Activated T-helper 2 cell treated with anti-CD3 and anti-CD28 coated beads, Interferon-gamma antibody, Interleukin-2, Interleukin-4, amounts not matched to agents 10 μg/mL and 5 μg/mL and 100 μg/mL, durations not matched to agents 14 hours and 24 hours and 36 hours (primary cell): ENCODE measurements around the gene EIF4EBP2. TPM values are rescaled to one million over a fixed set of nuclear protein-coding genes. Genes with fewer than 3 reads are reported as not detected.

Experiments
- DNase-seq: peaks from one replicate; pipeline ENCODE4 v3.0.0; 2021; ENCODE audit warnings: low spot score
- H3K27ac Mint-ChIP-seq: one replicate; pipeline ENCODE4 v1.8.0; 2021; ENCODE audit warnings: mixed read lengths
- H3K27me3 Mint-ChIP-seq: one replicate; pipeline ENCODE4 v1.8.0; 2021; ENCODE audit warnings: low read depth, mixed read lengths
- H3K36me3 Mint-ChIP-seq: one replicate; pipeline ENCODE4 v1.8.0; 2021; ENCODE audit warnings: low read depth, mixed read lengths
- H3K4me1 Mint-ChIP-seq: one replicate; pipeline ENCODE4 v1.8.0; 2021; ENCODE audit warnings: low read depth, mixed read lengths
- H3K4me3 Mint-ChIP-seq: one replicate; pipeline ENCODE4 v1.8.0; 2021; ENCODE audit warnings: low read depth, mild to moderate bottlenecking, moderate library complexity, mixed read lengths
- H3K9me3 Mint-ChIP-seq: one replicate; pipeline ENCODE4 v1.8.0; 2021; ENCODE audit warnings: mixed read lengths
- intact Hi-C: fragments of 100-400 bp; cut with micrococcal nuclease; formaldehyde crosslinking; loops from one replicate; pipeline ENCODE4 v1.15.1; 2023
- total RNA-seq: library from RNA; stranded (reverse); gene quantifications from 2 replicates; pipeline ENCODE4 v1.2.3, GENCODE V29; 2022

EIF4EBP2 gene
- total RNA-seq, 1 donor from 2014 or later, result 39.5 TPM

DNA sequence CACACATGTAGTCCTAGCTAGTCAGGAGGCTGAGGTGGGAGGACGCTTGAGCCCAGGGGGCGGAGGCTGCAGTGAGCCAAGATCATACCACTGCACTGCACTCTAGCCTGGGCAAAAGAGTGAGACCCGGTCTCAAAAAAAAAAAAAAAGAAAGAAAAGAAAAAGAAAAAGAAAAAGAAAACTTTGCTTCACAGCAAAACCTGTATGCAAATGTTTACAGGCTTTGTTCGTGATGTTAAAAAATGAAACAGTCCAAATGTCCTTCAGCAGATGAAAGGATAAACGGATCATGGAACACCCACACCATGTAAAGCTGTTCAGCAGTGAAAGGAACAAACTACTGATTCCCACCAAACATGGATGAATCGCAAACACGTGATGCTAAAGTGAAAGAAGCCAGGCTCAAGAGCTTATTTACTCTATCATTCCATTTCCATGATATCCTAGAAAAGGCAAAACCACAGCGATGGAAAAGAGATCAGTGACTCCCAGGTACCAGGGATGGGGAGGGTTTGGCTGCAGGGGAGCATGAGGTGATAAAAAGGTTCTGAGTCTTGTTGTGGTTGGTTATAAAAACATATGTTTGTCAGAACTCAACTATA, 36.6 kb upstream of the EIF4EBP2 start:
- Mint-ChIP-seq H3K4me3 (no peak overlapping the region), H3K9me3 (no peaks in the 10 kb centered on the region), H3K36me3 (peaks cover 2% of the 10 kb centered on the region), H3K4me1 (peaks cover 8% of the 10 kb centered on the region), H3K27ac (no peak overlapping the region), H3K27me3 (no peaks in the 10 kb centered on the region)
- DNase-seq, result no peak
- intact Hi-C loops, result no loop called here

DNA sequence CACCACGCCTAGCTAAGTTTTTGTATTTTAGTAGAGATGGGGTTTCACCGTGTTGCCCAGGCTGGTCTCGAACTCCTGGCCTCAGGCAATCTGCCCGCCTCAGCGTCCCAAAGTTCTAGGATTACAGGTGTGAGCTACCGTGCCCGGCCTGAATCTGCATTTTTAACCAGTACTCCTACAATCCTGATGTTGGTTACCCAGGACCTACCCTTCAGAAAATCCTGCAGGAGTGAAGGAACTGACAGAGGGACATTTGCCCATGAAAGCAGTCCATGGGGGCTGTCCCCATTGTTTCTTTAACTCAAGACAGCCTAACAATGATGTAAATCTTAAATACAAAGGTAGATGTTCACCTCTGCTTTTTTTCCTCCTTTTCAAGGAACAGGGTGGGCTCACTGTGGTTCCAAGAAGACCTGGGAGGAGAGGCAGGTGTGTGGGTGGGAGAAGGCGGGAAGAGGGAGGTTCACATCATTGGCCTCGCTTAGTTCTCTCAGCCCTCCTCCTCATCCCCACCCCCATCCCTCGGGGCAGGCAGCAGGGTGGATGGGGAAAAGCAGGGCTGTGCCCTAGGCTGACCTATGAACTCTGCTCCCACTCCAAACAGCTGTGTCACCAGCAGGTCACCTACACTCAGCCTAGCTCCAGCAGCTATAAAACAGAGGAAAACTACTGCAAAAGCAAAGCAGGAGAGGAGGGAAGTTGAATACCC, 35.0 kb upstream of the EIF4EBP2 start:
- Mint-ChIP-seq H3K27ac (no peak overlapping the region), H3K4me1 (peaks cover 8% of the 10 kb centered on the region), H3K4me3 (no peak overlapping the region), H3K27me3 (no peaks in the 10 kb centered on the region), H3K36me3 (peaks cover 2% of the 10 kb centered on the region), H3K9me3 (no peaks in the 10 kb centered on the region)
- intact Hi-C loops, result no loop called here
- no peak for DNase-seq

DNA sequence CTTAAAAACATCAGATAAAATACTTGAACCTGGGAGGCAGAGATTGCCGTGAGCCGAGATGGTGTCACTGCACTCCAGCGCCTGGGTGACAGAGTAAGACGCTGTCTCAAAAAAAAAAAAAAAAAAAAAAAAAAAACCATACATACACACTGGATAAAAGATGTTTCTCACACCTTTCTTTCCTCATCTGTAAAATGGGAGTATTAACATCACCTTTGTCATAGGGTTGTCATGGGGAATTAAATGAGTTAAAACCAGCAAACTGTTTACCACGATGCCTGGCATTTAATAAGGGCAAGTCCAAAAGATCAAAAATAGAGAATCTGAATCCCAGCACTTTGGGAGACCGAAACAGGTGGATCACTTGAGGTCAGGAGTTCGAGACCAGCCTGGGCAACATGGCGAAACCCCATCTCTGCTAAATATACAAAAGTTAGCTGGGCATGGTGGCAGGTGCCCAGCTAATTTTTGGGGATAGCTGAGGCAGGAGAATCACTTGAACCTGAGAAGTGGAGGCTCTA, 34.4 kb upstream of the EIF4EBP2 start:
- intact Hi-C loops, result no loop called here
- Mint-ChIP-seq H3K4me1 (peaks cover 3% of the 10 kb centered on the region), H3K27ac (no peak overlapping the region), H3K4me3 (no peak overlapping the region), H3K27me3 (no peaks in the 10 kb centered on the region), H3K9me3 (no peaks in the 10 kb centered on the region), H3K36me3 (peaks cover 2% of the 10 kb centered on the region)
- DNase-seq, result no peak

DNA sequence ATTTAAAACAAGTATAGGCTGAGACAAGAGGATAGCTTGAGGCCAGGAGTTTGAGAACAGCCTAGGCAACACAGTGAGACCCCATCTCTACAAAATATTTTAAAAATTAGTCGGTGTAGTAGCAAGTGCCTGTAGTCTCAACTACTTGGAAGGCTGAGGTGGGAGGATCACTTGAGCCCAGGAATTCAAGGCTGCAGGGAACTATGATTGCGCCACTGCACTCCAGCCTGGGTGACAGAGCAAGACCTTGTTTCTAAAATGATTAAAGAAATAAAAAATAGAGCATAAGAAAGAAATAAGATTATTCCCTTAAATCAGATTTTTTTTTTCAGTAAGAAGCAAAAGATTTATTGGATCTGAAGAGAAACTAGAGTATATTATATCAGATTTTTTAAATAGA, 33.2 kb upstream of the EIF4EBP2 start:
- H3K27ac Mint-ChIP-seq, result no peak overlapping the region
- H3K4me3 Mint-ChIP-seq, result no peak overlapping the region
- no peak for DNase-seq
- no peaks in the 10 kb centered on the region for H3K9me3 Mint-ChIP-seq
- intact Hi-C loops, result no loop called here
- H3K27me3 Mint-ChIP-seq, result no peaks in the 10 kb centered on the region
- H3K4me1 Mint-ChIP-seq, result no peaks in the 10 kb centered on the region
- H3K36me3 Mint-ChIP-seq, result no peaks in the 10 kb centered on the region

DNA sequence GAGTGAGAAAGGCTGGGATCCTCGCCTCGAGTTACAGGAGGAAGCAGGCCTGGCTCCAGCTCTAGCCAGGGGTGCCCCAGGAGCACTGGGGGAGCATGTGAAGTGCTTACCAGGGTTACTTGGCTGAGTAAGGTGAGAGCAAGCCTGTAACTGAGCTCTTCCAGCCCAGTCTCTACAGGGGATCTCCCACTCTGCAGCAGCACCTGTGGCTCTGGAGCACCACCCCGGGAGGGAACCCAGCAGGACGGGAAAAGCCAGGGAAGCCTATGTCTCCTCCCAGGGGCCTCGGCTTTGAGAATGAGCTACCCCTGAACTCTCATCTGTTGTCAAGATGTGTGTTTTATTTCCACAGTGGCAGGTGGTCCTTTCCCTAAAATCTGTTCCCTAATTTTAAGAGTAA, 32.1 kb upstream of the EIF4EBP2 start:
- no peak overlapping the region for H3K27ac Mint-ChIP-seq
- intact Hi-C loops, result no loop called here
- DNase-seq, result no peak
- no peak overlapping the region for H3K4me3 Mint-ChIP-seq
- H3K4me1 Mint-ChIP-seq, result no peaks in the 10 kb centered on the region
- H3K9me3 Mint-ChIP-seq, result no peaks in the 10 kb centered on the region
- H3K27me3 Mint-ChIP-seq, result no peaks in the 10 kb centered on the region
- no peaks in the 10 kb centered on the region for H3K36me3 Mint-ChIP-seq

DNA sequence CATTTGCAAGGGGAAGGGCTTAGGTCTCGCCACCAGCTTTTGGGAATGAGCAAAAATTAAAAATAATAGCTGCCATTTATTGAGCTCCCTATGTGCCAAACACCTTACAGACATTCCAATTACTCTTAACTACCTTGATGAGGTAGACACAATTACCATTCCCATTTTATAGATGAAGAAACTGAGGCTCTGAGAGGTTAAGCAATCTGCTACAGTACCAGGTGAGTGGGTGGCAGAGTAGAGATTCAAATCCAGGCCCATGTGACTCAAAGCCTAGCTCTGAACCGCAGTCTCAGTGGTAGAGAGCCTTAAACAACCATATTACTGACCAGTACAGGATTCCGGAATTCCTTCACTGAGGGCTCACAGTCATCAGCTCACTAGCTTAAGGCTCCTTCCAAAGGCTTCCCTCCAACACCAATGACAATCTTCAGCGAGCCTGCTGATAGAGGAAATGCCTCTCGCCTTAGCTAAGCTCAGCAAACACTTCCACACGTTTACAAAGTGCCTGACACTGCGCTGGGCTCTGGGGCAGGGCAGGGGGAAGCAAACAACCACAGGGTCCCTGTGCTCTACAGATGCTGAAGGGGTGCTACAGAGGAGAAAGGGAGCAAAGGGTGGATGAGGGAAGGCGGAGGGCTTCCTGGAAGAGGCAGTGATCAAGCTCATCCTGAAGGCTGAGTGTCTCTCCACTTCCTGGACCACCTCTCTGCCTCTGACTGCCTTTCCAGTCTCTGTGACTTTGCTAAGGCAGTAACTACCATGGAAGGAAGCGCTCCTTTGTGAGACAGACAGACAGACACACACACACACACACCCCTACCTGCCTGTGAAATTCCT, 28.9 kb upstream of the EIF4EBP2 start:
- Mint-ChIP-seq H3K4me1 (peaks cover 2% of the 10 kb centered on the region), H3K36me3 (peaks cover 10% of the 10 kb centered on the region), H3K27me3 (no peaks in the 10 kb centered on the region), H3K9me3 (peaks cover 9% of the 10 kb centered on the region), H3K4me3 (no peak overlapping the region), H3K27ac (no peak overlapping the region)
- intact Hi-C loops, result no loop called here
- DNase-seq, result no peak

DNA sequence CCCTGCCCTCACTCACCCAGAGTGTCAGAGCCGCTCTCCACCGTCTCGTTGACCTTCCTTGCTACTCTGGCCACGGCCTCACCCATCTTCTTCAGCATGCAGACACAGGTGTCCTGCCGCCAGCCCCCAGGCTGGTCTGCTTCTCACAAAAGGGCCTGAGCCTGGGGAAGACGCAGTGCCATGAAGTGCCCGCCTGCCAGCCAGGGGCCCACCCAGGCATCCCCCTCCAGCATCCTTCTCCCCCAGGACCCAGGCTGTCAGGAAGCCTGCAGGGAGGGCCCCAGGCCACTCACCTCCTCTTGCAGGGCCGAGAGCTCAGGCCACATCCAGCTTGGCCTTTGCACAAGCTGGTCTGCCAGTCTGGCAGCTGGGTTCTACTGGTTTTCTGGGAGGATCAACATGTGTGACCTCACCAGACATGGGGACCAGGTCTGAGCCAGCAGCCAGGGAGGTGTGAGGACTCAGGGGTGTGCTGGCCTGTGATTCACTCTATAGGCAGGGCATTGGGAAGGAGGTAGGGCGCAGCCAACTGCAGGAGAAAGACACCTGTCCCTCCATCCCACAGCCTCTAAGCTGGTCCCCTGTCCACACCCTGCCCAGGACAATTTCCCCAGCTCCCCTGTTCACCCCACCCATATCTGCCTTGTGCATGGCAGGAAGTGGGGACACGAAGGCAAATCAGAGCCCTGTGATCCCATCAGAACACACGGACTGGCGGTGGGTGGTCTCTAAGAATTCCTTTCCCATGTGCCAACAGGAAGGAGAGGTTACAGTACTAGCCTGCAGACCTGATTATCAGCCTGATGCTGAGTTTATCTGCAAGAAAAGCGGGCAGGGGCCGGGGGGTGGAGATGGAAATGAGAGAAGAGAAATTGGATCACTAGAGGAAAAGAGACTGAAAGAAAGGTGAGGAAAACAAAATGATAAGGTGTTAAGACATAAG, 27.2 kb upstream of the EIF4EBP2 start:
- DNase-seq, result no peak
- intact Hi-C loops, result no loop called here
- H3K4me3 Mint-ChIP-seq, result no peak overlapping the region
- peaks cover 9% of the 10 kb centered on the region for H3K4me1 Mint-ChIP-seq
- no peaks in the 10 kb centered on the region for H3K27me3 Mint-ChIP-seq
- H3K36me3 Mint-ChIP-seq, result peaks cover 10% of the 10 kb centered on the region
- H3K27ac Mint-ChIP-seq, result no peak overlapping the region
- peaks cover 9% of the 10 kb centered on the region for H3K9me3 Mint-ChIP-seq

DNA sequence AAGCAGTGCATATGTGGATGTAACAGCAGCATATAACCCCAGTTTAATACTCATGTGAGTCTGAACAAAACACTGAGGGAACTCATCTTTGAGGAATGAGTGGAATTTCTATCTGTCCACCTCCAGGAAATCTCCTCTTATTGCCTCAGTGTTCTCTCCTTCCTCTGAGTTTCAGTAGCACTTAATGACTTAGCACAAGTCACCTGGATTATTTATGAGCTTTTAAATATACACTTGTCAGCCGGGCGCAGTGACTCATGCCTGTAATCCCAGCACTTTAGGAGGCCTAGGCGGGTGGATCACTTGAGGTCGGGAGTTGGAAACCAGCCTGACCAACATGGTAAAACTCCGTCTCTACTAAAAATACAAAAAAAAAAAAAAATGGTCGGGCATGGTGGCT, 25.8 kb upstream of the EIF4EBP2 start:
- H3K4me1 Mint-ChIP-seq, result peaks cover 14% of the 10 kb centered on the region
- H3K4me3 Mint-ChIP-seq, result no peak overlapping the region
- peaks cover 10% of the 10 kb centered on the region for H3K36me3 Mint-ChIP-seq
- no peaks in the 10 kb centered on the region for H3K27me3 Mint-ChIP-seq
- DNase-seq, result no peak
- H3K27ac Mint-ChIP-seq, result no peak overlapping the region
- intact Hi-C loops, result no loop called here
- H3K9me3 Mint-ChIP-seq, result peaks cover 9% of the 10 kb centered on the region

DNA sequence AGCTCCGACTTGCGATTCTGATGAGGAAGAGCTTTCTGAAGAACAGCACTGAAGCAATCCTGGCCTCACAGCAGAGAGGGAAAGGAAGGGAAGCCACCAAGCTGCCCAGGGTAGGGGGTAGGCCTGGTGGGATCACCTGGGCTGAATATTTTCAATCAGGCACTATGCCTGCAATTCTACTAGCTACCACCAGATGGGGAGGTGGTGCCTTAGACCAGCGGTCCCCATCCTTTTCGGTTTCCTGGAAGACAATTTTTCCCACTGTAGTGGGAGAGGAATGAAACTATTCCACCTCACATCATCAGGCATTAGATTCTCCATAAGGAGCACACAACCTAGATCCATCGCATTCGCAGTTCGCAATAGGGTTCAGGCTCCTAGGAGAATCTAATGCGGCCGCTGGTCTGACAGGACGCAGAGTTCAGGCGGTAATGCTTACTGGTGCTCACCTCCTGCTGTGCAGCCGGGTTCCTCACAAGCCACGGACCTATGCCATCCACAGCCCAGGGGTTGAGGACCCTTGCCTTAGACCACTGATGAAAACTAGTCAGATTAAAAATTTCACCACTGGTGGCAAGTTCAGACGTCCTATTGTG, 24.3 kb upstream of the EIF4EBP2 start:
- intact Hi-C loops, result no loop called here
- Mint-ChIP-seq H3K27ac (no peak overlapping the region), H3K36me3 (peaks cover 10% of the 10 kb centered on the region), H3K4me3 (no peak overlapping the region), H3K4me1 (peaks cover 14% of the 10 kb centered on the region), H3K9me3 (peaks cover 9% of the 10 kb centered on the region), H3K27me3 (no peaks in the 10 kb centered on the region)
- DNase-seq, result no peak

DNA sequence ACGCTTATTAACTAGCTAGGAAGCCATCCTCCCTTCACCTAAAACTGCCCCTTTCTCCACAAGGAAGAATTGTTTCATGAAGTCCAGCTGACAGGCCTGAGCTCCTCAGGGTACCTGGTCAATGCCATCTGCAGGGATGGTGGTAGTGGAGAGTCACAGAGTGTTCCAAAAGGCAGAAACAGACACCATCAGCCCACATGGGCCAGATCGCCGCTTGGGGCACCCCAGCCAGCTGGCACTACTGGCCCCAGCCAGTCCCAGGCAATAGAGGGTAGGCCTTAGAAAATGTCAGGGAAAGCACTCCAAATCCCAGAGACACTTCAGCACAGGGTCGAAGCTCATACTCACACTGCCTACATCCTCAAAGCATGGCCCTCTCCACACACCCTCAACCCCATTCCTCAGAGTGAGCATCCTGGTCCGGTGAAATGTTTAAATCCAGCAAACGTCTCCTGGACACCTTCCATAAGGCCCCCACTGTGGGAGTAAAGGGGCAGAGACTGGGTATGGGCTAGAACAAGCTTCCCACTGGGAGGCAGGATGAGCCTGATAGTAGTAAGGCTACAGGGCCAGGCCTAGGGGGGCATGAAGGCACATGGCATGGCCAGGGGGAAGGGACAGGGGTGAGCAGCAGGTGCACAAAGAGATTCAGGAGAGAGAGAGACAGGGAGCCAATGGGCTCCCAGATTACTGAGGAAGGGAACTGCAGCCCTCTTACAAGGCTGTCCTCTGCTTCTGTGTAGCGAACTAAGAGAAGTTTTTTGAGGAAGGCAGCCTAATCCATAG, 23.4 kb upstream of the EIF4EBP2 start:
- Mint-ChIP-seq H3K4me1 (peaks cover 14% of the 10 kb centered on the region), H3K4me3 (peak overlapping the region; percentile 85), H3K27ac (no peak overlapping the region), H3K36me3 (peaks cover 10% of the 10 kb centered on the region), H3K27me3 (no peaks in the 10 kb centered on the region), H3K9me3 (peaks cover 9% of the 10 kb centered on the region)
- intact Hi-C loops, result no loop called here
- DNase-seq, result no peak
